HL-60 (cell line): ENCODE data around the gene PABPN1.
A peak's percentile ranks its signal among the peaks of the same experiment; 100 is the strongest.

Experiments used
- DNase-seq, 2 experiments: peaks; one replicate each; pipeline ENCODE4 v3.0.0-alpha.2; 2010 to 2020; ENCODE audit warnings: low read depth in 1 of 2, low spot score in 1 of 2
- H3K27ac ChIP-seq: fragments of 250-450 bp; sonication (Bioruptor Pico); replicated peaks from 2 replicates; pipeline ENCODE4 v1.5.1; 2020; ENCODE audit warnings: mild to moderate bottlenecking, moderate library complexity
- H3K27me3 ChIP-seq: fragments of 250-450 bp; sonication (Bioruptor Pico); 2 replicates; pipeline ENCODE4 v1.5.1; 2021; ENCODE audit warnings: mild to moderate bottlenecking, moderate library complexity; ENCODE audit not compliant: insufficient read depth, poor library complexity, severe bottlenecking
- H3K4me3 ChIP-seq: replicated peaks from 2 replicates; pipeline ENCODE4 v1.5.1; 2011; ENCODE audit warnings: mild to moderate bottlenecking, control low read depth, low read length; ENCODE audit not compliant: insufficient read depth
- CTCF ChIP-seq: IDR thresholded peaks from one replicate; pipeline ENCODE4 v1.5.1; 2011; ENCODE audit warnings: low read length, control low read depth, inconsistent platforms; ENCODE audit not compliant: insufficient read depth
- GABPA ChIP-seq: IDR thresholded peaks from 2 replicates; pipeline ENCODE4 v1.6.1; 2012; ENCODE audit warnings: low read depth
- POLR2AphosphoS5 ChIP-seq: IDR thresholded peaks from 2 replicates; pipeline ENCODE4 v1.6.1; 2012; ENCODE audit warnings: low read depth
- REST ChIP-seq: IDR thresholded peaks from 2 replicates; pipeline ENCODE4 v1.6.1; 2012; ENCODE audit warnings: low read depth; ENCODE audit not compliant: insufficient replicate concordance
- SPI1 ChIP-seq: IDR thresholded peaks from 2 replicates; pipeline ENCODE4 v1.6.1; 2012; ENCODE audit warnings: low read depth, mild to moderate bottlenecking, borderline replicate concordance

PABPN1 gene

GRCh38 chr14:23286020-23286901 is 35.0 kb upstream of the PABPN1 start, which contains the start of gene HOMEZ:
Gene HOMEZ (minus strand): TSS chr14:23286132. CDS start chr14:23285952, 180 bp downstream.
- Histone ChIP-seq H3K27me3 (no peaks in the 10 kb centered on the region), H3K27ac (peak within 1 kb of the TSS; percentile 76), H3K4me3 (peak within 1 kb of the TSS; percentile 85)
- peak; percentile 92 to 99 for DNase-seq
- TF ChIP-seq GABPA (no peak), POLR2AphosphoS5 (0 out of 2 replicates have a peak, but pooled peaks have one; percentile 32), SPI1 (no peak), REST (peak; percentile 67), CTCF (no peak)

GRCh38 chr14:23286902-23287479 is 34.3 kb upstream of the PABPN1 start:
- H3K4me3 ChIP-seq, result peak overlapping the region; percentile 85
- H3K27ac ChIP-seq, result peak overlapping the region; percentile 76
- H3K27me3 ChIP-seq, result no peaks in the 10 kb centered on the region
- TF ChIP-seq GABPA, result no peak
- no peak for TF ChIP-seq SPI1
- TF ChIP-seq REST, result no peak
- TF ChIP-seq CTCF, result no peak
- no peak for TF ChIP-seq POLR2AphosphoS5
- DNase-seq, result peak in 1 of 2 experiments; percentile 56

DNA sequence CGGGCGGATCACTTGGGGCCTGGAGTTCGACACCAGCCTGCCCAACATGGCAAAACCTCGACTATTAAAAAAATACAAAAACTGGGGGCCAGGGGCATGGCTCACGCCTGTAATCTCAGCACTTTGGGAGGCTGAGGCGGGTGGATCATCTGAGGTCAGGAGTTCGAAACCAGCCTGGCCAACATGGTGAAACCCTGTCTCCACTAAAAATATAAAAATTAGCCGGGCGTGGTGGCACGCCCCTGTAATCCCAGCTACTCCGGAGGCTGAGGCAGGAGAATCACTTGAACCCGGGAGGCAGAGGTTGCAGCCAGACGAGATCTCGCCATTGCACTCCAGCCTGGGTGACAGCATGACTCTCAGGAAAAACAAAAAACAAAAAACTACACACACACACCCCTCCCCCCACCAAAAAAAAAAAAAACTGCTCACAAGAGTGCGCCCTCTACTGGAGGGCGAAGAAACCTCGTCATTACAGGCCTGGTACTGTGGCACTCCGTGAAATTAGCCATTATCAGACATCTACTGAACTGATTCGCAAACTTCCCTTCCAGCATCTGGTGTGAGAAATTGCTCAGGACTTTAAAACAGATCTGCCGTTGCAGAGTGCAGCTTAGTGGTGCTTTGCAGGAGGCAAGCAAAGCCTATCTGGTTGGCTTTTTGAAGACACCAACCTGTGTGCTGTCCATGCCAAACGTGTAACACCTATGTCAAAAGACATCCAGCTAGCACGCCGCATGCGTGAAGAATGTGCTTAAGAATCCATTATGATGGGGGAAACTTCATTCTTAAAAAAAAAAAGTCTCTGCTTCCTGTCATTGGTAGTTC is 26.3 kb upstream of the PABPN1 start:
- H3K4me3 ChIP-seq, result no peak overlapping the region
- H3K27ac ChIP-seq, result peak overlapping the region; percentile 33
- peak; percentile 54 to 55 for DNase-seq
- TF ChIP-seq GABPA, result no peak
- TF ChIP-seq POLR2AphosphoS5, result no peak
- peak; percentile 65 for TF ChIP-seq CTCF
- TF ChIP-seq REST, result no peak
- no peaks in the 10 kb centered on the region for H3K27me3 ChIP-seq
